Measurements from ENCODE around the gene CBL.

CBL gene

DNA sequence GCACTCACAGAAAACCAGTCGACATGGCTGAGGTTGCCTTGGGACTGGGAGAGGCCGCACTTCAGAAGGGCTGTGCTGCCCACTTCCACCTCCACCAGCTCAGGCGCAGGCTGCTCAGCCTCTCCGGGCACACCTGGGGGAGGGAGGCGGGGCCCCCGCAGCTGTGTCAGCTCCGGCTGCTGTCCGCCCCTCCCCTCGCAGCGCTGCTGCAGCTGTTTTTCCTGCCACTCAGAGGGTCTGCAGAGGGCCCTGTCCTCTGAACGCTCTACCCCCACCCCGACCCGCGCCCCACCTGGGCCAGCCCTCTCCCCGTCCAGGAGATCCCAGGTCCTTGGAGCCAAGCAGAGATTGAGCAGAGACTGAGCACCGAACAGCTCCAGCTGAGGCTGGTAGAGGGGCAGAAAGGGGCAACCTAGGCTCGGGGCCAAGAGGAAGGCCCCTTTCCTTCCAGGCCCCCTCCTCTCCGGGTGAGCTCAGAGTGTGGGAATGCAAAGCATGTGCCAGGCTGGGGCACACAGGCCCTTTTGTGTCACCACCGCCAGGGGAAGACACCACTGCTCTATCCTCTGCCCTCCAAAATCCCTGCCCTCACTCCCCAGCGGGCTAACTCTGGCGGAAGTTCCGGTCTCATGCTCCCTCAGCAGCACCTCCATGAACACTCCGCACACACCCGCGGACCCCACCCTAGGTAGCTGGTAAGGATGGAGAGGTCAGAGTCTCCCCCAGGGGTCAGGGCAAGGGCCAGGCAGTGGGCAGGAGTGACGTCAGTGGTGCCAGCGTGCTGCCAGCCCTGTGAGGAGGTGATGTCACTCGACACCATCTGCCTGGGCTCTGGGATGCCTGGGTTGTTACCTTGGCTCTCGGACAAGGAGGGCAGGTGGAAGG lies 109.2 kb downstream of the CBL start:
- DNase-seq = peak; percentile 50

DNA sequence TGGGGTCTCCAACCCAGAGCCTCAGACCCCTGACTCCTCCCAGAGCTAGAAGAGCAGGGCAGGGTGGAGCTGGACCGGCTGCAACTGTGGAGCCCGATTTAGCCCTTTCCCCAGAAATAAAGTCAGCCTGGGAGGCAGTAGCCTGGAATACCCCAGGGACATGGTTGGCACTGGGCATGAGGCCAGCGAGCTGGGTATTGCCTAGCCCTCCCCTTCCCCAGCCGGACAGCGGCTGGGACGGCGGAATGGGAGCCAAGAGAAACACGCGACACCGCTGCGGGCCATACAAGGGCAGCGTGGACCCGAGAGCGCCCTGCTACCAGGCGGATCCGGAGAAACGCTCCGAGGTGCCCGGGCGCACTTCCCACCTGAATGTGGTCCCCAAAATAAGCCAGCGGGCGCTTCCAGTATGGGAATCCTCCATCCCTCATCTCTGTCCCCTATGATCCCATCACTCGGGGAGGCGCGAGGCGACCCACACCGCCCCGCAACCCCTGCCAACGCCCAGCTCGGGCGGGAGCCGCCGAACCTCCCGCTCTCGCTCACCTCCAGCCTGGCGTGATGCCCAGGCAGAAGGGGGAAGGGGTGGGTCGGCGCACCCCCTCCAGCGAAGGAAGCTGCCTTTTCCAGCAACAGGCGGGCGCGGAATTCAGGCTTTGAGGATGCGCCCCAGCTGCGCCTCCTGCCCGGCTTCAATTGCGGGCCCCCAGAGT lies 110.0 kb downstream of the CBL start:
- no peak for DNase-seq

DNA sequence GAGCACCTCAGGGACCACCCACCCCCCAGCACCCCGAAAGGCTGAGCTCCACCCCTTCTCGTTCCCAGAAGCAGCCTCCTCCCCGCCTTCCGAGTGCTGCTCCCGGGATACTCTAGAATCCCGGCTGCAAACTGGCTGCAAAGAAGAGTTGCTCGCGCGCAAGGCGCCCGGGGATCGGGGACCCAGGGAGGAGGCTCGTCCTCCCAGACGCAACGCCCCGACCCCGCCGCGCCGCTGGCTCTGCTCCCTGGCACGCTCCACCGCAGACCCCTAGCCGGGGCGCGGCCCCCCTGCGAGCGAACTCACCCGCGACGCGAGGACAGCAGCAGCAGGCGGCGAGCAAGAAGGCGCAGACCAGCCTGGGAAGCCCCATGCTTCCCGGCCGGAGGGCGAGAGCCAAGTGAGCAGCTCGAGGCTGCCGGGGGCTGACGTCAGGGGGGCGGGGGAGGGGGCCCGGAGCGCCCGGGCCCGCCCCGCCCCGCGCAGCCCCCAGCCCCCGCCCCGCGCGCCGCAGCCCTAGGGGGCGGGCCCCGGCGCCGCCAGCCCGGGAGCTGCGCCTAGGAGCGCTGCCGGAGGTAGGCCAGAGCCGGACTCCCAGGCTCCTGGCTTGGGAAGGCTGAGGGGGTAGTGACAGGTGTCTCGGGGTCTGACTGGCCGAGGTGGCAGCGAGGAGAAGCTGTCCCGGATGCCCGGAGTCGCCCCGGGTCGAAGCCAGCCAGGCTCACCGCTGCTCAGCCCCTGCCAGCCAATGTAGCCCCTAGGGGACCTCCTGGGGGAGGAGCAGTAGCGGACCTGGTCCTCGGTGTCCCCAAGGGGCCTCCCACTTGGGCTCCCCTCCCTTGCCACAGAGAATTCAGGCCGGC lies 110.8 kb downstream of the CBL start, which contains the start of gene MCAM:
MCAM (minus strand) TSS at position 402 of the 863 bp plus-strand sequence; CDS start at position 373, 29 bp downstream.
- no peak for DNase-seq

DNA sequence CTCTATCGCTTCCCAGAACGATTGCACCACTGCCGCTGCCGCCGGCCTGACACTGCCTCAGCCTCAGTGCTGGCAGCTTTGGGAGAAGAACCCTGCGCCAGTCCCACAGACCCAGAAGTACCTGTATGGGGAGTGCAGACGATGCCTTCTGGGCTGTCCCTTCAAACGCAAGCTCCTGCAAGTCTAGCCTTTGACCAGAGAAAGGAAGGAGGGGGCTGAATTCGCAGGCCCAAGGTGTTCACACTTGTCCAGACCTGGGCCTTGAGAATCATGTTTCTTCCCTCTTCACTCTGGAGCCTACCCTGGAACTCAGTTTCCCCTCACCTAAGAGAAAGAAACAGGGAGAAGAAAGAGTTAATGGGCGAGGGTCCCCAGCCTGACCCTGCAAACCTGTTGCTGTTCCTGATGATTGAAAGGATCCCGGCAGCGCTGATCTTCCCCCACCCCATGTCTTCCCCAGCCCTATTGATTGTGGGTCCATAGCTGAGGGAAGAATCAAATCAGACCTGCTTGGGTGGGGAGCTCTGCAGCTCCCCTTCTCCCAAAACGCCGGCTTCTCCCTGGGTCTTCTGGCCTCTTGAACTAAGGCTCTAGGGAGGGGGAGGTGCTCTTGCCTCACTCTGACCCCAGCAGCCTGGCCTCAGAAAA lies 111.6 kb downstream of the CBL start:
- no peak for DNase-seq

DNA sequence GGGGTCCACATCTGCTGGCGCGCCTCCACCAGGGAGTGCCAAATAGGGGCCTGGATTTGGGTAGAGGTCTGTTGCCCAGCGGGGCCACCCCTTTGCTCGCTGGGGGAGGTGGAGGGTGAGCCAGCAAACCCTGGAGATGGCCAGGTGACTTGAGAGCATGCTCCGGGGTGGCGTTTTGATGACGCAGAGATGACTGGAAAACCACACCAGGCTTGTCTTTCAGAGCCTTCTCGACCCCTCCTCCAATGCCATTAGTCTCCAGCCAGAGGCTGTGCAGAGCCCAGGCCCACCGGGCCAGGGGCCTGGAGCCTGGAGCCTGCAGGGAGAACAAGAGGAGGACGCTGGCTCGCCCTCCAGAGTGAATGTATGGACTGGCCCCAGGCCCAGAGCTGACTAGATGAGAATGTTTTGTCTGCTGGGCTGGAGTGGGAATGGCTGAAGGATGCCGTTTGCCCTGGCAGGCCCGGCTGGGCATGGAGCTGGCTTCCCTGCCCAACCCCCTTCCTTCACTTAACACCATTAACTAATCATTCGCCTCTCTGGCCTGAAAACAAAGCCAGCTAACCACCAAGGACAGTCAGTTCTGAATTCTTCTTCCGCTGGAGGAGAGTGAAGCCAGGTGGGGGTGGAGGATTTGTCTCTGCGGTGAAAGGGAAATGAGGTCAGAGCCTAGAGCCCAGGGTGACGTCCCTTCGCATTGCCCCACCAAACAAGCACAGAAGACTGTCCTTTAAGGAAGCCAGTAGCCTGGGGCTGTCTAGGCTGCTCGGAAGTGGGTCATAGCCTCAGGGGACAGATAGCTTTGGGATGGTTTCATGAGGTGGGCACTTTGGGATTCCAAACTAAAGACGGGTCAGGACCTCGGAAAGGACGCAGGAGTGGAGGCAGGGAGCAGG lies 112.3 kb downstream of the CBL start:
- DNase-seq = peak; percentile 53

DNA sequence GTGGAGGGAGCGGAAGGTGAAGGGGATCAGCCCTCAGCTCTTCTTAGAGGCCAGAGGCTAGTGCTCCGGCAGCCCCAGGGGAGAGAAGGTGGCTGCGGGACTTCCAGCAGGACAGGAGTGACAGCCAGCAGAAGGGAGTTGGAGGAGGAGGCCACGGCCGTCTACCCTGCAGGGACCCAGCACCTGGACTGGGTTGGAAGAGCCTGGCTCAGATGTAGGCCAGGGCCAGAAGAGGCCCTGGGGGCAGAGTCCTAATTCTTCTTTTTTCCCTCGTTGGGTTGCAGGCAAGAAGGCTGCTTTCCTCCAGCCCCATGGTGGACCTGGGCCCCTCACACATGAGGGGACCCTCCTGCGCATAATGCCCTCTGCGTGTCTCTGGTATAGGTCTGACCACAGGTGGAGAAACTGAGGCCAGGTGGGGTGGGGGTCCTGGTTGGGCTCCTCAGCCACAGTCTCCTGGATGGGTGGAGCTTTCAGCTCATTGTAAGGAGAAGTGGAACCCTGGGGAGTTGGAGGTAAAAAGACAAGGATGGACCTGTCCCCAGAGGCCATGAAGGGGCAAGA lies 113.1 kb downstream of the CBL start:
- DNase-seq = no peak

DNA sequence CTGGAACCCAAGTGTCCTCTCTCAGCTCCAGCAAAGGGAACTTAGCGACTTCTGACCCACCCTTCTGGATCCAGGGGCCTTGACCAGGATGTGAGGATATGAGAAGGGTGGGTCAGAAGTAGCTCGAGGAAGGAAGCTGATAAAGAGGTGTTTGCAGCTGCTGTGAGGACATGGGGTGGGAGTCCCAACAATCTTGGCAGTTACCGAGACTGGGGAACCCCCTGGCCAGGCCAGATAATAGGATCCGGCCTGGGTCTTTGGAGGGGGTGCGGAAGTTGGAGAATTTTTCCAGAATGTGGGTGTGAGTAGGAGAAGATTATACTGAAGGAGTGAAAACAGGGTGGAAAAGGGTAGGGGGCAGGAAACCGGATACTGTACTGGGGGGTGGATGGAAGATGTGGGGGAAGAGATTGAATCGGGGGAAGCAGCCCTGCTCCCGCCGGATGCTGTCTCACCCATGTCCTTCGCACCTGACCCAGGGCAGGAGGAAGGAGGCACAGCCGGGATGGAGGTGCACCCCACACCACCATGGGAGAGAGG lies 113.6 kb downstream of the CBL start:
- DNase-seq = no peak

DNA sequence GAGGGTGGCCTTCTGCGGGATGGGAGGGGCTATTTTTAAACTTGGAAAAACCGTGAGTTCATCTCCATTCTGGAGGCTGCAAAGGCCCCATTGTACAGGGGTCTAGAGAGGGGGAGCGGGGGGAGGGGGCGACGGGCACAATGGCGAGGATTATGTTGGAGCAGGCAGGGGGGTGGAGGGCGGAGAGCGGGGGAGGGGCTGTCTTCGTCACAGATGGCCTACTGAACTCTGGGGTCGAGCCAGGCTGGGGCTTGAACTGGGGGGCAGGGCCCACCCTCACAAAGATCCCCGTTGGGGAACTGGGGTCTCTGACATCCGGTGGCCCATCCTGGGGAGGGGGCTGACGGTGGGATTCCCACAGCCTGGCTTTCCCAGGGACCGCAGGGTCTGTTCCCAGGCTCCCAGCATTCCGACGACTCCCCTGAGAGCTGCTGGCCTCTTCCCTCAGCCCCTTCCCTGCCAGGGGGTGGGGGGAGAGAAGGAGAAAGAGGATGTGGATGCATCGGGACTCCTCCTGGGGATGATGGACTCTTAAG lies 114.2 kb downstream of the CBL start:
- DNase-seq = no peak

DNA sequence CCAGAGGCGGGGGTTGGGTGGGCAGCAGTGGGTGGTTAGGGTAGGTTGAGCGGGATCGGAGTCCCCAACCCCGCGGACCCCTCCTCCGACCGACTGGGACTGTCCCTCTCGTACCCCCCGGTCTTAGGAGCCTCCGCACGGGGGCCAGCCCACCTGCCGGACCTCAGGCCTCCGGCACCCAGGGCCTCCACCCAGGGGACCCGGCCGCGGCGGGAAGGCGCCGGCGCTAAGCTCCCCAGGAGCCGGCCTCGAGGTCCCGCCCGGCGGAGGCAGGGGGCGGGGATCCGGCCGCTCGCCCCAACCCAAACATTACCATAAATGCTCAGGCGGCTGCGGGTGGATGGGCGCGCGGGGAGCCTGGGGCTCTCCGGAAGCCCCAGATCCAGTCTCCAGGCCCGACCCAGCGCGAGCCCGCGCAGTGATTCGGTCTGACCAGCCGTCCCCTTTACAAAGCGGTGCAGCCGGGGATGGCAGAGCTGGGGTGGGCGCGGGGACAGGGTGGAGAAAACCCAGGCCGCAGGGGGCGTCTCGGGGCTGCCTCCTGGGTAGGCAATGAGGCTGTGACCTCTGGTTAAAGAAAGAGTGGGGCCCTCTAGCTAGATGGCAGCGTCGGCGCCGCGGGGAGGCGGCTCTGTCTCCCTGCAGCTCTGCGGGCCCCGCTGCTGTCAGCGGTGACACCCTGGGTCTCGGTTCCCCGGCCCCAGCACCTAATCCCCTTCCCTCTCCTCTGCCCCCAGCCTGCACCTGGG lies 114.8 kb downstream of the CBL start:
- peak; percentile 53 for DNase-seq

DNA sequence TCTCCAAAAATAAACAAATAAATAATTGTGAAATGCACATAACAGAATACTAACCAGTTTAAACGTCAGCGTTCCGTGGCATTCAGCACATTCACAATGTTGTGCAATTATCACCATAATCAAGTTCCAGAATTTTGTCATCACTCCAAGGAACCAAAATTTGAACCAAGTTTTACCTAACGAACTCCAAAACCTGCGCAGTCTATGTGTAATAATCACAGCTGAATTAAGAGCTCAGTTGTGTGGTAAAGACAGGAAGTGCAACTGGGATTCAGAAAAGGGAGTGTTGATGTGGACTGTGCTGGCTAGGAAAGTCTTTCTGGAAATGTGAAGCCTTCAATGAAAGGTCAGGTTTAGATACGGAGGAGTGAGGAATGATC lies 116.2 kb downstream of the CBL start:
- DNase-seq = no peak

DNA sequence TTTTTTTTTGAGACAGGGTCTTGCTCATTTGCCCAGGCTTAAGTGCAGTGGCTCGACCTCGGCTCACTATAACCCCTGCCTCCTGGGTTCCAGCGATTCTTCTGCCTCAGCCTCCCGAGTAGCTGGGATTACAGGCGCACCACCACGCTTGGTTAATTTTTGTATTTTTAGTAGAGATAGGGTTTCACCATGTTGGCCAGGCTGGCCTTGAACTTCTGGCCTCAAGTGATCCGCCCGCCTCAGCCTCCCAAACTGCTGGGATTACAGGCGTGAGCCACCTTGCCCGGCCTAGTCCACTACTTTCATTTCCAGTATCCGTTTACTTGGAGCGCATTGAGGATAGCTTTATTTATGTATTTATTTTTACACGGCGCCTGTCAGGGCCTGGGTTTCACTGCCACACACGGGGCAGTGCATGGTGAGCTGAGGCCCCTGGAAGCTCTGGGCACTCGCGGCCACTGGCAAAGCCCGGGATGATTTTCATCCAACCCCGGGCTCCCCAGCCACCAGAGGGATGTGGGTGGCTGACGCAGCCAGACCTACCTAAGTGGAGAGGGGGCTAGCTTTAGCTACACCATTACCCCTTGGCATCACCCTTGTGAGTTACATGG lies 116.9 kb downstream of the CBL start:
- DNase-seq = no peak

DNA sequence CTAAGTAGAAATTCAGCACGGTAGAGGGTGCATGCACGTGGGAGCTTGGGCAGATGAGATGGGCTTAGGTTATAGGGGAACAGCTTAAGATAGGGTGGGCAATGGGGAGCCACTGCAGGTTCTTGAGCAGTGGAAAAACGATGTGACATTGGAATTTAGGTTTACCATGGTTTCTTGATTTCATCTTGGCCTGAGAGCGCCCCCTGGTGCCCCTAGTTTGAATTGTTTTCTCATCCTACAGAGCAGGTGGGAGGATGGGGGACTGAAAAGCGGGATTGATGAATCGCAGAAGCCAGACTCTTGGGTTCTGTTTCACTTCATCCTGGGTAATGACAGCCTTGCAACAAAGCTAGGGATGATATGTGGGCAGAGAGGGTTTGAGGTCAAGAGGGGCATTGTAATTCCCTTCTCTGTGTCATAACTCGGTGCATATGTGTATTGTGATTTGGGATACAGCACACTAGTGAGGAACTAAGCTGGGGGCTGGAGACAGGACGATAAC lies 117.4 kb downstream of the CBL start:
- DNase-seq = peak; percentile 81

DNA sequence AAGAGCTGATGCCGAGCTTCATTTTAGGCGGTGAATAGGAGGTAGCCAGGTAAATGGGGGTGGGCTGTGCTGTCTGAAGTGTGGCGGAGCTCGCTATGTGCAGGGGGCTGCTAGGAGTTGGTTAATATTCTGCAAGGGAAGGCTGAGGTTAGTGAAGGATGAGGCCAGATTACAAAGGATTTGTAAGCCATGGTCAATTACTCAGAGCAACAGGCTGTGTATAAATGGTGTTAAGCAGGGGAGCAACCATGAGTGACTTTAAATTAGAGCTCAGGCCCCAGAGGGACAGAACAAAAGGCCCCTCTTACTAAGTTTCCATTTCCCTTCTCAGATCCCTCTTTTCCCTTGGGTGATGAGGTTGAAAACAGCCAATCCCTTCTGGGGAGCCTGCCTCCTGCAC lies 118.0 kb downstream of the CBL start:
- DNase-seq = no peak

DNA sequence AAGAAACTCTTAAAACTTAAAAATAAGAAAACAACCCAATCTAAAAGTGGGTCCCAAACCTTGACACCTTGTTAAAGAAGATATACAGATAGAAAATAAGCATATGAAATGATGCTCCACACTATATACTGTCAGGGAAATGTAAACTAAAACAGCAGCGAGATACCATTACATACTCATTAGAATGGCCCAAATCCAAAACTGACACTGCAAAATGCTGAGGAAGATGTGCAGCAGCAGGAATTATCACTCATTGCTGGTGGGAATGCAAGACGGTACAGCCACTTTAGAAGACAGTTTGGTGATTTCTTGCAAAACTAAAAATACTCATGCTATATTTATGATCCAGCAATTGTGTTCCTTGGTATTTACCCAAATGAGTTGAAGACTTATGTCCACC lies 123.2 kb downstream of the CBL start:
- DNase-seq = no peak

DNA sequence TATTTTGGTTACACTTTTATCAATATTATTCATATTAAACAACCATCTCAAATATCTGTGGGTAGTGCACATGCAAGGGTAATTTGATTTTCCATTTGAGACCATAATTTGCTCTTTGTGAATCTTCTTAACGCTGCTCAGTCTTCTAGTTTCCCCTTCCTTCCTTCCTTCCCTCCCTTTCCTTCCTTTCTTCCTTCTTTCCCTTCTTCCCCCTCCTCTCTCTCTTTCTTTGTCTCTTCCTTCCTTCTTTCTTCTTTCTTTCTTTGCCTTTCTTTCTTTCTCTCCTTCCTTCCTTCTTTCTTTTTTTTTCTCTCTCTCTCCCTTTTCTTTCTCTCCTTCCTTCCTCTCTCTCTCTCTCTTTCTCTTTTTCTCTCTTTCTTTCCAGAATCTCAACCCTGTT lies 124.1 kb downstream of the CBL start:
- no peak for DNase-seq

DNA sequence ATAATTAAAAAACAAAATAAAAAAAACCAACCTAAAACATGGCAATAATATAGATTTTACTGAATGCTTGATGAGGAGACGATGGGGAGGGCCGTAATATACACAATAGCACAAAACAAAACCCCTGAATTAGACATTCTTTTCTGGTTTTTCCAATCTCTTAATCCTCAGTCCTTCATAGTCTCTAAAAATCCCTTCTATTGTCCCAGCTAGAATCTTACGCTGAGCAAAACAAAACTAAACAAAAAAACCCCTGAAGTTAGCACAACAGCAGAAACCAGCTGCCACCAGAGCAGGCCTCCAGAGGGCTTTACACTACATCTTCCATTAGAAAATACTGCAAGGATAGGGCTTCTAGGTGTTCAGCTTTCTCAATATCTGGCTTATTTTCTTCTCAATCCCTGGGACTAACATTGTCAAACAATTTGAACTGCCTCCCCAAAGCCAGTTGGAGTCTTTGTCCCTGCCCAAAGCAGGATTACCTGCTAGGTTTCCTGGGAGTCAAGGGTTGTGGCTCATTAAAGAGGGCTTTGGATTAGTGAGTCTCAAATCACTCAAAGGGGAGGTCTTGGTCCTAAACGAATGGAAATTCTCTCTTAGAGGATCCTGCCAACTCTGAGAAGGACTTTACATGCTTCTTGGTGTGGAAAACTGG lies 126.1 kb downstream of the CBL start:
- DNase-seq = no peak

DNA sequence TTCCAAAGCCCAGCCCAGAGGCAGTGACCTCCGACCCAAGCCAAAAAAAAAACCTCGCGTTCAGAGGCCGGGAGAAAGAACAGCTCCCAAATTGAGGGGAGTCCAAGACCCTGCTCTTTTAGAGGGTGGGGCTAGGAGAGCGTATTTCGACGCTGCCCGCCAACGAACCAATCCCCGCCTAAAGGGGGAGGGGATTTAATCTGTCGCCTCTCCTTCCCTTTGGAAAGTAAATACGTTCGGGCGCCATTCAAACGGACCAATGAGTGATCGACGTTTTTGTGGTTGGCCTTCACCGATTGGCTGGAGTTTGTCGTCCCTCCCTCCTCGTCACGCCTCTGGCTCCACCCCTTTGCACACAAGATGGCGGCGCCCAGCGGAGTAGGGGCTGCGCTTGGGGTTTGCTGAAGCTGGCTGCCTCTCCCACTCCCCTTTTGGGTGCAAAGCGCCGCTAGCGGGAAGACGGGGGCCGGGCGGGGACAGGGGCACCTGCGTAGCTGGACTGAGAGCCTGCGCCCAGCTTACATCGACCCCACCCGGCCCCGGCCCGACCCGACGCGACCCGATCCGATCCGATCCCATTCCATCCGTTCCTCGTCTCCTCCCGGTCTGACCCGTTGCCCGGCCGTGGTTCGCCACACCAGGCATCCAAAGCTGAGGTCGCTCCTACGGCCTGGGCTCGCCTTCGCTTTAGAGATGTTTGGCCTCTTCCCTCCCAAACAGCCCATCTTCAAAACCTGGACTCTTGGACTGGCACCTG lies 128.2 kb downstream of the CBL start, which contains the start of gene RNF26:
RNF26 (plus strand) TSS at position 354 of the 757 bp plus-strand sequence. CDS start 596 bp downstream, outside the sequence.
- peak; percentile 97 for DNase-seq
